NCI-H2196 (cell line): Measurements from ENCODE around the gene DIP2C.

Experiments
- DNase-seq: peaks from one replicate; lab custom pipeline; 2025; ENCODE audit not compliant: unreplicated experiment; lab: John Stamatoyannopoulos, UW

Gene DIP2C

GRCh38 chr10:557792-558328, 131.6 kb downstream of the DIP2C start:
- DNase-seq, result no peak

- no peak for DNase-seq
Observed at GRCh38 chr10:556971-557637, 132.4 kb downstream of the DIP2C start.

GRCh38 chr10:555682-556350, 133.7 kb downstream of the DIP2C start:
- no peak for DNase-seq

GRCh38 chr10:555281-555680, 134.2 kb downstream of the DIP2C start:
- no peak for DNase-seq

GRCh38 chr10:554182-554848, 135.2 kb downstream of the DIP2C start:
- no peak for DNase-seq

- DNase-seq, result no peak
Observed at GRCh38 chr10:553233-553632, 136.2 kb downstream of the DIP2C start.

- no peak for DNase-seq
Observed at GRCh38 chr10:552679-553078, 136.8 kb downstream of the DIP2C start.

GRCh38 chr10:551373-552252, 137.9 kb downstream of the DIP2C start:
- DNase-seq, result no peak

GRCh38 chr10:550665-551372, 138.6 kb downstream of the DIP2C start:
- no peak for DNase-seq

GRCh38 chr10:549391-549790, 140.1 kb downstream of the DIP2C start:
- DNase-seq, result no peak

GRCh38 chr10:548238-548901, 141.1 kb downstream of the DIP2C start:
- DNase-seq, result no peak

GRCh38 chr10:547591-548081, 141.8 kb downstream of the DIP2C start:
- DNase-seq, result no peak

GRCh38 chr10:546971-547590, 142.4 kb downstream of the DIP2C start:
- no peak for DNase-seq

- no peak for DNase-seq
Observed at GRCh38 chr10:546451-546850, 143.0 kb downstream of the DIP2C start.

GRCh38 chr10:543862-544822, 145.3 kb downstream of the DIP2C start:
- DNase-seq, result no peak

GRCh38 chr10:543131-543530, 146.3 kb downstream of the DIP2C start:
- DNase-seq, result no peak

GRCh38 chr10:541750-542371, 147.6 kb downstream of the DIP2C start:
- no peak for DNase-seq

GRCh38 chr10:541041-541440, 148.4 kb downstream of the DIP2C start:
- DNase-seq, result no peak
